NCI-H146 (cell line): ENCODE measurements around the gene TNS1.

Source experiments
- DNase-seq: peaks from one replicate; lab custom pipeline; 2025; lab: John Stamatoyannopoulos, UW

TNS1 gene

GRCh38 chr2:217980036-217980435, 22.8 kb downstream of the TNS1 start:
- DNase-seq, result no peak

- DNase-seq, result no peak
These were observed 23.5 kb downstream of the TNS1 start for GRCh38 chr2:217979151-217979811.

DNA sequence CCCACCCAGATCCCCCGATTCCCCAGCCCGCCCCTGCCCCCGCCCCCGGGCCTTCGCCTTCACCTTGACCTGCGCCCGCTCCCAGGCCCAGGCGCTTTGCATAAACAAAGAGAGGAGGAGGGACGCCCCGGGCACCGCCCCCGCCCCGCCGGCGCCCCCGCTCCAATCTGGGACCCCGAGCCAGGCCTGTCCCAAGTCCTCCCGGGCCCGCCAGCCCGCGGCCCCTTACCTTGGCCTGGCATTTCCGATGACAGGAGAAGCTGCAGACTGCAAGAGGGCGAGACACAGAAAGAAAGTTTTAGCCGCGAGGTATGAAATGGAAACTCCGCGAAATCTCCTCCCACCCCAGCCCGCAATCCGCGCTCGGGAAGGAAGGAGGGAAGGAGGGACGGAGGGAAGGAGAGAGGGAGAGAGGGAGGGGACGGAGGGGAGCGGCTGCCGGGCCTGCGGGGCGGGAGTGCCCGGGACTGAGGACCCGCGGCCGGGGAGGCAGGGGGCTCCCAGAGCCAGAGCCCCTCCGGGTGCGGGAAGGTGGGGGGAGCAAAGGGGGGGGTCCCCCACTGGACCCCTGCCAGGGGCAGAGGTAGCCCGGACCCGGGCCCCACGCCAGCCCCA, 24.2 kb downstream of the TNS1 start:
- DNase-seq, result no peak

DNA sequence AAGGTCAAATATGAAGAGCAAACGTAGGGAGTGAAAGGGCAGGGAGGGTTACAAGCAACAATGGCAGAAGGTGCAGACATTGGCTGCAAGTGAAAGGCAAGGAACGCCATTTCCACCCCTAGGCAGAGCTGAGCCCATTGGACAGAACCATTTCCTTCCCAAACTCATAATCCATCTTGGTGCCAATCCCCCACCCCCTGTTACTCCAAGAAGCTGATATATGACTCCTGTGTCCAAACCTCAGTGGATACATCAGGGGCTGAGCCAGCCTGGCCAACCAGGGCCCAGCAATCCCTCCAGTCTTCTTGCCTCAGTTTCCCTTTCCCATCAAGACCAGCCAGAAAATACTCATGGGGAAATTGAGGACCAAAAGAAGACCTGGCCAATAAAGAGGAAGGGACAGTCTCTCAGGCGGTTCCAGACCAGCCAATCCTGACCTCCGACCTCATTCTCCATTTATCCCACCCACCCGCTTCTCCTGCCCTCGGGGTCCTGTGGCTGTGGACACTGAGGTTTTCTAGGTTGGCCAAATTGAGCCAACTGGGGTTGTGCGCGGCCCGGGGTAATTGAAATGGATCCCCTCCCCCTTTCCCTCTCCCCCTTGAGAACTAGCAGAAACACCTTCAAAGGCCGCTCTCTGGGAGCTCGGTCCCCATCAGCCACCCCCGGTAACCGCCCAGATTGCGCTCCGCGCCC, 24.8 kb downstream of the TNS1 start:
- no peak for DNase-seq

DNA sequence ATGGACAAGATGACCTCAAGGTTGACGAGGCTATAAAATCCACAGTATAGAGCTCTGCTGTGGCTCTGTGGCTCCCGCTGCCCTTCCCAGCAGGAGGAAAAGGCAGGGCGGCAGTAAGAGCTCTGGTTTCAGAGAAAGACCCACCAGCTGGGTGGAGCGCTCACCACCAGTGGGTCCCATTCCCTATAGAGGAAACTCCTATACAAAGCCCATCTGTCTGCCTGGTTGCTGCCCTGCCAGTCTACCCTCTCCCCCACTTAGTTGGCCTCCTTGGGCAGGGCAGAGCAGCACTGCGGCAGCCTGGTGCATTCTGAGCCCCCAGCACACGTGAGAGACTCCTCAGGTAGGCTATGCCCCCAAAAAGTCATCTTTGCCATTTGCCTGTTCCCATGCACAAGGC, 26.5 kb downstream of the TNS1 start:
- DNase-seq, result no peak

- no peak for DNase-seq
These were observed 27.2 kb downstream of the TNS1 start for GRCh38 chr2:217975626-217976025.

- DNase-seq, result no peak
These were observed 28.3 kb downstream of the TNS1 start for GRCh38 chr2:217974389-217975005.

GRCh38 chr2:217973008-217973787, 29.6 kb downstream of the TNS1 start:
- DNase-seq, result no peak

GRCh38 chr2:217972490-217972889, 30.3 kb downstream of the TNS1 start:
- DNase-seq, result no peak

DNA sequence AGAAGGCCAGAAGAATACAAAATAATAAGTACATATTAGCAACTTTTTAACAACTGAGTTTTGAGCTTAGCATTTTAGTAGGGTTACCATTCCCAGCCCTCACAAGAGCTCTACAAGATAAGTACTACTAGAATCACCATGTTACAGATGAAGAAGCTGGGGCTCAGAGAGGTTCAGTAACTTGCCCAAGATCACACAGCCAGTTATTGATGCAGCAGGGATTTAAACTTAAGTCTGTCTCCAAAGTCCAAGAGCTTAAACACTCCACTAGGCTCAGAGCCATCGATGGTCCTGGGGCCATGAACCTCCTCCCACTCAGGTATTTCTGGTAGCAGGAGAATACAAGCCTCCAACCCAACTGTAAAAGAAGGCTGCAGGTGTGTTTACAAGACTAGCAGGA, 30.8 kb downstream of the TNS1 start:
- DNase-seq, result no peak

DNA sequence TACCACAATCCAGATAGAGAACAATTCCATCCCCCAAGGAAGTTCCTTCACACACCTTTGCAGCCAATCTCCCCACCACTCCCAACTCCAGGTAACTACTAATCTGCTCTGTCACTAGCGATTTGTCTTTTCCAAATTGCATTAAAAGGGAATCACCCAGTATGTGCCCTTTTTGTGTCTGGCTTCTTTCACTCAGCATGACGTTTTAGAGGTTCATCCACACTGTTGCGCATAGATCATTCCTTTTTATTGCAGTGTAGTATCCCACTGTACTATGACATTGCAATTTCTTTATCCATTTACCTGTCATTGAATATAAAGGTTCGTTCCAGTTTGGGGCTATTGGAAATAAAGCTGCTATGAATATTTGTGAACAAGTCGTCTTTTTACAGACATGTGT, 31.6 kb downstream of the TNS1 start:
- no peak for DNase-seq

DNA sequence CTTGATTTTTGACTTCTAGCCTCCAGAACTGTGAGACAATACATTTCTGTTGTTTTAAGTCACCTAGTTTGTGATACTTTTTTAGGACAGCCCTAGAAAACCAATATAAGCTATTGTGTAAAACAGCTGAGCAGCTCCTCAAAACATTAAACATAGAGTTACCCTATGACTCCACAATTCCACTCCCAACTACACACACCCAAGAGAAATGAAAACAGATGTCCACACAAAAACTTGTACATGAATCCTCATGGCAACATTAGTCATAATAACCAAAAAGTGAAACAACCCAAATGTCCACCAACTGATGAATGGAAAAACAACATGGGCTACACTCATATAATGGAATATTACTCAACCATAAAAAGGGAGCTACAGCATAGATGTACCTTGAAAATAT, 32.6 kb downstream of the TNS1 start:
- no peak for DNase-seq

- DNase-seq, result no peak
These were observed 33.2 kb downstream of the TNS1 start for GRCh38 chr2:217969588-217969987.

DNA sequence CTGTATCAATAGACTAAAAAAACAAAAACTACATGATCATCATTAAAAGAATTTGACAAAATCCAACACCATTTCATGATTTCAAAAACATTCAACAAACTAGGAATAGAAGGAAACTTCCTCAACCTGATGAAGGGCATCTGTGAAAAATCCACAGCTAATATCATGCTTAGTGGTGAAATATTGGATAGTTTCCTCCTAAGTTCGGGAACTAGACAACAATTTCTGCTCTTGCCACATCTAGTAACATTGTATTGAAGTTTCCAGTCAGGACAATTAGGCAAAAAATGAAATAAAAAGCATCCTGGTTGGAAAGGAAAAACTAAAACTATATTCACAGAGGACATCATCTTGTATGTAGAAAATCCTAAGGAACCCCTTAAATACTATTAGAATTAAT, 34.8 kb downstream of the TNS1 start:
- no peak for DNase-seq

DNA sequence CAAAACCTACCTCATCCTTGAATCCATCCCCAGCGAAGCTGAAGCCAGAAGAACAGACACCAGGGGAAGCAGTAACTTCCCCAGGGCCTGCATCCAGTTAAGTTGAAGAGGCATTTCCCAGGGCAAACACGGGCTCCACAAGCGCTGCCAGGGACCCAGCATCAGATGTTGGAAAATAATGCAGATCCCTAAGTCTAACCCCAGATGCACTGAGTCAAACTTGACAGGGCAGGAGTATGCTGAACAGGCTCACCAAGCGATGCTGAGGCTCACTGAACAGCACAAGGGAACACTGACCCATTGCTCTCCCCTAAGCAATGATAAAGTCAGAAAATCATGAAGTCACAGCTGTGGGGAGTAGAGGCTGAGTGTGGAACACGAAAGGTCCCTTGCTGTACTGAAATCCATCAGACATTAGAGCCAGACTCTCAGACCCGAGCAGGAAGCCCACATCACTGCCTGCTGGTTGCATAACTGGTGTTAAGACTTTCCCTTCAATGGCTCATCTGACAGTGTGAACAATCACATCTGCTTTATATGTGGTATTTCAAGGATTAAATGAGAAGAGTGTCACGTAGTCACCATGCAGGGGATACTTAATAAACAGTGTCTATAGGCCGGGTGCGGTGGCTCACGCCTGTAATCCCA, 36.2 kb downstream of the TNS1 start:
- DNase-seq, result no peak

DNA sequence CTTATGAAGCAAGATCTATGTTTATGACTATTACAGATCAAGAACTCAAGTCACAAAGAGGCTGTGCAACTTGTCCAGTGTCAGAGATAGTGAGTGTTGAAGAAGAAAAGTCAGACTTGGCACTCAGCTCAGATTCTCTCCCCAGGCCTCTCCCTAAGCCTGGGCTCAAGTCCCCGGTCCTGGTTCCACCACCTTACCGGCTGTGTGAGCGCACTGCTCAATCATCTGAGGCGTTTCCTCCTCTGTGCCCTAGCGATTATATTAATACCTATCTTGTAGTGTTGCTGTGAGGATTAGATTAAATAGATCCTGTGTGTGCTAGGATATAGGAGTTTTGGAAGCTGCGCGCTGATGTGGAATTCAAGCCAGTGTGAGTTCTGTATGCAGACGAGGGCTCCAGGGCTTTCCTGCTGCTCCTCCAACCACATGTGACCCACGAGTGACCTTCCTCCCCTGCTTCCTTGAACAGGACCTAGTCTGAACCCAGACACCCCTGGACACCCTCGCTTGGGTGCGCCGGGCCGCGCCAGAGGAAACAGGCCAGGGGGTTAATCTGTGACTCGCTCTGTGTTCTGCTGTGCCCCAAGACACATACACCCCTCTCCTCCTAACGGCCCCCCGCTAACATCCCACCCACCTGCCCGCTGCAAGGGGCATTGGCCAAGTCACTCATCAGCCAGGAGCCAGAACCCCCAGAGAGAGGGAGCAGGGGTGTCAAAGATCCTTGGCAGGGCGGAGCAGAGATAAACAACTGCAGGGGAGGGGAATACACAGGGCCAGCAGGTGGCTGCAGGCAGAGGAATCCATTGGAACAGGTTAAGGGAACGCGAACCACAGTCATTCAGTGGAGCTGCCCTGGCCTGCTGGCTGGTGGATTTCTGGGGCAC, 38.3 kb downstream of the TNS1 start:
- no peak for DNase-seq

GRCh38 chr2:217960351-217960750, 42.4 kb downstream of the TNS1 start:
- DNase-seq, result no peak

- DNase-seq, result no peak
These were observed 43.1 kb downstream of the TNS1 start for GRCh38 chr2:217959723-217960122.

DNA sequence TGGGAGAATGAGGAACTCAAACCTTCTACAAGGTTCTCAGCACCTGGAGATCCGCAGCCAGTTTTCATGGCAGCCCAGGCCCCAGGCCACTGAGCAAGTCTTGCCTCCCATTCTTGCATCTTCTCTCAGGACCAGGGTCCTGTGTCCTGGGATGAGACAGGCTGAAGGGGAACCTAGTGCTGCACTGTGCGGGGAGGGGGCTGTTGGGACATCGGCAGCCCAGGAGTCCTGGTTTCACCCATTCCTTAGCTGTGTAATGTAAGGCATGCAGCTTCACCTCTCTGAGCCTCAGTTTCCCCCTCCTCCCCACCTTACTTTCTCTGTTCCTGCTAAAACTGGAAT, 43.9 kb downstream of the TNS1 start:
- DNase-seq, result no peak

DNA sequence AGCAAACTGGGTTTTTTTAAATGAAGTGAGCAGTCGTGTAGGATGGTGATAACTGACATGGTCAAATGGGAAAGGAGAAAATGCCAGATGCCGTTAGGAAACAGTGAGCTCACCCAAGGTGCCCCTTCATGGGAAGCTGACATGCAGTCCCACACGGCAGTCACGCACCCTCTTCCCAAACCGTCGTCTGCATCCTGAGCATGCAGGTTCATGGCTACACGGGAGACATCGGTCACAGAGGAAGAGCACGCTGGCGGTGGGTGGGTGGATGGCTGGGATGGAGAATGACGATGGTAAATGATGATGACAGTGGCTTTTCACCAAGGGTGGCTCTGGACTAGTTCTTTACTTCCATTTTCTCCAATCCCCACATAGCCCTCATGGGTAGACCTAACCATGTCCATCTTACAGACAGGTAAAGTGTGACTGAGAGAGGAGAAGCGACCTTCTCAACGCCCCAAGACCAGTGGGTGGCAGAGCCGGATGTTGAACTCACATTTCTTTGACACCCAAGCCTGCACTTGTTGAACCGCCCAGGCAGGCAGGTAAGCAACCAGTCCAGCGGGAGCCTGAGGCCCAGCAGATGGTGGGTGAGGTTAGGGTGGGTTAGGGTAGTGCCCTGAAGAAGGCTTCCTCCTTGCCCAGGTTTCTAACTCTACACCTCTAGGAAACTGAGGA, 44.5 kb downstream of the TNS1 start:
- DNase-seq, result no peak
